Stomach (tissue), 9 donors: ENCODE results near the gene HPRT1. TPM values are rescaled to one million over a fixed set of nuclear protein-coding genes. Genes with fewer than 3 reads are reported as not detected.
A peak's percentile ranks its signal among the peaks of the same experiment; 100 is the strongest.

Experiments
- DNase-seq, 2 donors: peaks; one replicate each; pipeline versions ENCODE4 v3.0.0 to v3.0.0-alpha.2; 2013 to 2019
- H3K27ac ChIP-seq, 5 donors: fragments of 200-600 bp in 4 of 5; sonication (generic) in 4 of 5; one replicate each; pipeline ENCODE4 v1.5.1; 2013 to 2019; ENCODE audit warnings: mild to moderate bottlenecking in 1 of 5, moderate library complexity in 1 of 5
- H3K27me3 ChIP-seq, 3 donors: fragments of 200-600 bp; sonication (generic); one replicate each; pipeline ENCODE4 v1.5.1; 2017 to 2019; ENCODE audit warnings: mixed run types in 1 of 3
- H3K36me3 ChIP-seq, 4 donors: fragments of 200-600 bp; sonication (generic); 1 replicate in 3 of 4; 2 replicates in 1 of 4; pipeline ENCODE4 v1.5.1; 2016 to 2019
- H3K4me1 ChIP-seq, 4 donors: fragments of 200-600 bp; sonication (generic); one replicate each; pipeline ENCODE4 v1.5.1; 2016 to 2019
- H3K4me3 ChIP-seq, 4 donors: fragments of 200-600 bp; sonication (generic) in 3 of 4; one replicate each; pipeline ENCODE4 v1.5.1; 2016 to 2019; ENCODE audit warnings: mild to moderate bottlenecking in 1 of 4
- H3K9me3 ChIP-seq, 4 donors: fragments of 200-600 bp; sonication (generic); one replicate each; pipeline ENCODE4 v1.5.1; 2016 to 2019
- EP300 ChIP-seq: sonication (generic); formaldehyde crosslinking; IDR thresholded peaks from one replicate; pipeline ENCODE4 v1.6.1; 2017; ENCODE audit warnings: antibody characterized with exemption
- POLR2A ChIP-seq, 4 donors: fragments of 450-650 bp; IDR thresholded peaks; one replicate each; pipeline ENCODE4 v1.6.1; 2016; ENCODE audit warnings: antibody characterized with exemption in 4 of 4, control low read depth in 2 of 4, mild to moderate bottlenecking in 1 of 4, moderate library complexity in 1 of 4
- POLR2AphosphoS5 ChIP-seq, 3 donors: sonication (generic); formaldehyde crosslinking; IDR thresholded peaks; one replicate each; pipeline ENCODE4 v1.6.1; 2016; ENCODE audit warnings: antibody characterized with exemption in 3 of 3
- WGBS, 5 donors: extraction: QIAGEN DNeasy Blood & Tissue Kit in 3 of 5; methylation state at CpG; one replicate each; pipeline versions ENCODE4 v1.1.5 to v1.1.7; 2013 to 2018; 5-methylcytosine and 5-hydroxymethylcytosine counted together
- intact Hi-C: fragments of 100-400 bp; cut with DNase I; formaldehyde crosslinking; loops from one replicate; pipeline ENCODE4 v1.15.1; 2023; ENCODE audit warnings: low total_unique reads
- polyA plus RNA-seq, 3 donors: library from polyadenylated mRNA; stranded (reverse); fragments of 200-250 nt; gene quantifications; one replicate each; pipeline ENCODE4 v1.2.3, GENCODE V29; 2013
- total RNA-seq, 5 donors: library from RNA; depleted of rRNA; stranded (reverse); fragments of >200 nt; gene quantifications; one replicate each; pipeline versions ENCODE4 v1.1.0 to v1.2.3, GENCODE V29; 2014 to 2016
- TF ChIP-seq, protein P1 (sequence below), 7 experiments: fragments of 450-650 bp in 4 of 7; fragments of 200-600 bp in 3 of 7; sonication (generic) in 3 of 7; IDR thresholded peaks; one replicate each; pipeline ENCODE4 v1.5.1; 2016 to 2019; ENCODE audit warnings: antibody characterized with exemption in 7 of 7, control low read depth in 2 of 7, mild to moderate bottlenecking in 1 of 7
- donor health status: healthy with polysubstance abuse.
- donor health status: Bipolar disorder and iron deficiency.
- donor health status: healthy.

The HPRT1 gene
- total and polyA plus RNA-seq, 8 donors, result 0.87 to 81.1 (median 29.7) TPM

DNA sequence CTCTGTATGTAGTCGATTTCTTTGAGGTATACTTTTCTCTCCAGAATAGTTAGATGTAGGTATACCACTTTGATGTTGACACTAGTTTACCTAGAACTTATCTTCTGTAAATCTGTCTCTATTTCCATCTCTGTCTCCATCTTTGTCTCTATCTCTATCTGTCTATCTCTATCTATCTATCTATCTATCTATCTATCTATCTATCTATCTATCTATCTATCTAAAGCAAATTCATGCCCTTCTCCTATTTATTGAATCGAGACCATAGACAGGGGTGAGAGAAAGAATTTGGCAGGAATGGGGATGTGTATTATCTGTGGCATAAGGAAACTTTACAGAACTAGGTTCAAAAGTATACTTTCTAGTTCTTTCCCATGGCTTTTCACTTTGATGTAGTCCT is 21.4 kb downstream of the HPRT1 start:
- WGBS, 5 donors, result 55 to 87% (median 80%) methylated on average over 2 of the region's 2 CpGs
- TF ChIP-seq, protein P1, sequence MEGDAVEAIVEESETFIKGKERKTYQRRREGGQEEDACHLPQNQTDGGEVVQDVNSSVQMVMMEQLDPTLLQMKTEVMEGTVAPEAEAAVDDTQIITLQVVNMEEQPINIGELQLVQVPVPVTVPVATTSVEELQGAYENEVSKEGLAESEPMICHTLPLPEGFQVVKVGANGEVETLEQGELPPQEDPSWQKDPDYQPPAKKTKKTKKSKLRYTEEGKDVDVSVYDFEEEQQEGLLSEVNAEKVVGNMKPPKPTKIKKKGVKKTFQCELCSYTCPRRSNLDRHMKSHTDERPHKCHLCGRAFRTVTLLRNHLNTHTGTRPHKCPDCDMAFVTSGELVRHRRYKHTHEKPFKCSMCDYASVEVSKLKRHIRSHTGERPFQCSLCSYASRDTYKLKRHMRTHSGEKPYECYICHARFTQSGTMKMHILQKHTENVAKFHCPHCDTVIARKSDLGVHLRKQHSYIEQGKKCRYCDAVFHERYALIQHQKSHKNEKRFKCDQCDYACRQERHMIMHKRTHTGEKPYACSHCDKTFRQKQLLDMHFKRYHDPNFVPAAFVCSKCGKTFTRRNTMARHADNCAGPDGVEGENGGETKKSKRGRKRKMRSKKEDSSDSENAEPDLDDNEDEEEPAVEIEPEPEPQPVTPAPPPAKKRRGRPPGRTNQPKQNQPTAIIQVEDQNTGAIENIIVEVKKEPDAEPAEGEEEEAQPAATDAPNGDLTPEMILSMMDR (IDR thresholded peaks at IDR 0.05), result no peak
- TF ChIP-seq POLR2A (IDR thresholded peaks at IDR 0.05) (no peak), EP300 (no peak), POLR2AphosphoS5 (IDR thresholded peaks at IDR 0.05) (no peak)
- H3K27ac ChIP-seq, result no peak overlapping the region
- H3K4me1 ChIP-seq, result no peaks in the 10 kb centered on the region
- peaks cover 0 to 5% (median 4%) of the 10 kb centered on the region in 4 donors for H3K36me3 ChIP-seq
- no peak for DNase-seq
- no peak overlapping the region for H3K4me3 ChIP-seq
- H3K27me3 ChIP-seq, result peaks cover 0 to 9% (median 0%) of the 10 kb centered on the region in 3 donors
- H3K9me3 ChIP-seq, result no peaks in the 10 kb centered on the region
- intact Hi-C loops, result no loop called here

DNA sequence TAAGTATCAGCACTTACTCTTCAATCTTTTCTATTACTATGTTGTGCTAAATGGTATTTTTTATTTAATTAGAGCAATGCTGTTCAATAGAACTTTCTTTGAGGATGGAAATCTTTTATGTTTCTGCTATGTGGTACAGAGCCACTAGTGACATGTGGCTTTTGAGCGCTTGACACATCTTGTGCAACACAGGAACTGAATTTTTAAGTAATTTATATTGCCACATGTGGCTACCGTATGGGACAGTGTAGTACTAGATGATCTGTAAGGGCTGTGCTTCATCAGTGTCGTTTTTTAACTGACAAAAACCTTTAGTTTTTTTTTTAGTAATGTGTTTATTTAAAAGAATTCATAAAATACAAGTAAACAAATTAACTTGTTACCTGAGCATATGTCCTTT is 22.4 kb downstream of the HPRT1 start:
- Histone ChIP-seq H3K9me3 (no peaks in the 10 kb centered on the region), H3K27me3 (peaks cover 0 to 5% (median 0%) of the 10 kb centered on the region in 3 donors), H3K27ac (no peak overlapping the region), H3K4me3 (no peak overlapping the region), H3K4me1 (no peaks in the 10 kb centered on the region), H3K36me3 (peaks cover 0 to 4% (median 4%) of the 10 kb centered on the region in 4 donors)
- no peak for DNase-seq
- intact Hi-C loops, result no loop called here
- WGBS, 5 donors, result 57 to 81% (median 71%) methylated on average over 3 of the region's 3 CpGs
- no peak for TF ChIP-seq EP300
- no peak for TF ChIP-seq POLR2AphosphoS5 (IDR thresholded peaks at IDR 0.05)
- TF ChIP-seq, protein P1 (IDR thresholded peaks at IDR 0.05), result no peak
- no peak for TF ChIP-seq POLR2A (IDR thresholded peaks at IDR 0.05)

DNA sequence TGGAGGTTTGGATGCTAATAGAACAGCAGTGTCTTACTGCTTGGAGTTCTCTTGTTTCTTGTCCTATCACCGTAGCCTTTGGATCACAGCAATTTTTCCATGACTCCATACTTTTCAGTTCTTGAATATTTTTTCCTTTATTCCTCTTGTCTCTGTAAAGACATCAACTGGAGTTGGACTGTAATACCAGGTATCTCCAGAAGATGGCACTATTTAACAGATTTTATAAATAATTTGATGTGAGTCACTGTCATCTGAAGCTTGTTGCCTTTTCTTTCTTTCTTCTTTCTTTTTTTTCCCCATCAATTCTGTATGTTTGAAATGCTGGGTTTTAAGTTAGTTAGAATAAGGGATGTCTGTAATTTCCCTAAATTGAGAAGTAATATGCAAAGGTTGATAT is 24.1 kb downstream of the HPRT1 start:
- DNase-seq, result peak in 1 of 2 donors; percentile 66
- TF ChIP-seq EP300, result no peak
- TF ChIP-seq, protein P1 (IDR thresholded peaks at IDR 0.05), result peak in 5 of 7 experiments; percentile 38 to 65 (median 50)

DNA sequence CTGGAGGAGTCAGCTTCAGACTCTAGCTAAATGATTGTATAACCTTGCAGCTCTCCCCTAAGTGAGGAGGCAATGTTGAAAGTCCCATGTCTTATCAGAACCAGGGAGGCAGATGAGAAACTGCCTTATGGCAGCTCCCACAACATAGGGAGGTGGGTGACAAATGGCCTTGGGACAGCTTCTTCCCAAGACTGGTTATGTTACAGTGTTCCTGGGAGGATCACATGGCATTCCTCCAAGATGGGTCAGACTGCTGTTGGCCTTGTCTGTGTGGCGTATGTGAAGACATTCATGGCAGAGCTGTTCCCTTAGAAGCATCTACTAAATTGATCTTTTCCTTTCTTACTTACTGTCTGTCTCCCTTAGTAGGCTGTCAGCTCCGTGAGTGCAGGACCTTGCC is 42.0 kb downstream of the HPRT1 start:
- Histone ChIP-seq H3K9me3 (no peaks in the 10 kb centered on the region), H3K27ac (no peak overlapping the region), H3K4me1 (no peaks in the 10 kb centered on the region), H3K4me3 (no peak overlapping the region), H3K36me3 (peaks cover 0 to 7% (median 2%) of the 10 kb centered on the region in 4 donors), H3K27me3 (no peaks in the 10 kb centered on the region)
- no peak for DNase-seq
- 69 to 81% (median 76%) methylated on average over 2 of the region's 2 CpGs for WGBS, 5 donors
- TF ChIP-seq, protein P1 (IDR thresholded peaks at IDR 0.05), result no peak
- TF ChIP-seq EP300 (no peak), POLR2A (IDR thresholded peaks at IDR 0.05) (no peak), POLR2AphosphoS5 (IDR thresholded peaks at IDR 0.05) (no peak)
- intact Hi-C loops, result no loop called here

More for the DNA sequence above, 24.1 kb downstream of the HPRT1 start:
- 60 to 88% (median 75%) methylated on average over 1 of the region's 1 CpG for WGBS, 5 donors
- Histone ChIP-seq H3K36me3 (no peaks in the 10 kb centered on the region), H3K27ac (no peak overlapping the region), H3K4me1 (no peaks in the 10 kb centered on the region), H3K4me3 (no peak overlapping the region), H3K27me3 (peaks cover 0 to 4% (median 0%) of the 10 kb centered on the region in 3 donors), H3K9me3 (no peaks in the 10 kb centered on the region)
- intact Hi-C loops, result no loop called here
